HG02973 (cell line): Measurements from ENCODE around the gene MPEG1.
A peak's percentile ranks its signal among the peaks of the same experiment; 100 is the strongest.

Experiments used
- ATAC-seq: cut with Tn5 transposase; IDR thresholded peaks from one replicate; pipeline ENCODE4 v1.9.1; 2021; ENCODE audit warnings: moderate library complexity; ENCODE audit not compliant: unreplicated experiment

Gene MPEG1

GRCh38 chr11:59218893-59219292, 6.2 kb upstream of the MPEG1 start:
- no peak for ATAC-seq

GRCh38 chr11:59218319-59218718, 5.6 kb upstream of the MPEG1 start:
- no peak for ATAC-seq

GRCh38 chr11:59216641-59217564, 4.2 kb upstream of the MPEG1 start:
- peak; percentile 87 for ATAC-seq

GRCh38 chr11:59214141-59214893, 1.6 kb upstream of the MPEG1 start:
- ATAC-seq, result no peak

- no peak for ATAC-seq
Measured at GRCh38 chr11:59212222-59212621, 505 bp downstream of the MPEG1 start.

- no peak for ATAC-seq
Measured at GRCh38 chr11:59208956-59209355, 3.8 kb downstream of the MPEG1 start.

GRCh38 chr11:59207988-59208451, 4.7 kb downstream of the MPEG1 start:
- ATAC-seq, result peak; percentile 72

GRCh38 chr11:59206635-59207034, 6.1 kb downstream of the MPEG1 start:
- no peak for ATAC-seq

- no peak for ATAC-seq
Measured at GRCh38 chr11:59205648-59206047, 7.1 kb downstream of the MPEG1 start.

GRCh38 chr11:59204746-59205145, 8.0 kb downstream of the MPEG1 start:
- ATAC-seq, result no peak

- ATAC-seq, result no peak
Measured at GRCh38 chr11:59201353-59201752, 11.4 kb downstream of the MPEG1 start.

- ATAC-seq, result no peak
Measured at GRCh38 chr11:59200423-59200746, 12.3 kb downstream of the MPEG1 start.

GRCh38 chr11:59199546-59200422, 12.9 kb downstream of the MPEG1 start:
- no peak for ATAC-seq

- no peak for ATAC-seq
Measured at GRCh38 chr11:59198726-59199125, 14.0 kb downstream of the MPEG1 start.

- ATAC-seq, result no peak
Measured at GRCh38 chr11:59197991-59198390, 14.7 kb downstream of the MPEG1 start.

GRCh38 chr11:59196777-59197176, 15.9 kb downstream of the MPEG1 start:
- no peak for ATAC-seq

- no peak for ATAC-seq
Measured at GRCh38 chr11:59195586-59195985, 17.1 kb downstream of the MPEG1 start.

- no peak for ATAC-seq
Measured at GRCh38 chr11:59193587-59194130, 19.1 kb downstream of the MPEG1 start.

- ATAC-seq, result no peak
Measured at GRCh38 chr11:59192446-59193020, 20.2 kb downstream of the MPEG1 start.

- ATAC-seq, result no peak
Measured at GRCh38 chr11:59191890-59192289, 20.8 kb downstream of the MPEG1 start.
